Activated CD4-positive, alpha-beta T cell treated with anti-CD3 and anti-CD28 coated beads for 1 hour (primary cell): ENCODE data around the gene JCAD.
A peak's percentile ranks its signal among the peaks of the same experiment; 100 is the strongest.
"Not testable (repeated sequence)": the region's sequence is repeated elsewhere in the genome, so short reads cannot be mapped to it uniquely, and the experiment has no call there.

Experiments used
- DNase-seq: peaks from one replicate; pipeline ENCODE4 v3.0.0-alpha.2; 2020

The JCAD gene

DNA sequence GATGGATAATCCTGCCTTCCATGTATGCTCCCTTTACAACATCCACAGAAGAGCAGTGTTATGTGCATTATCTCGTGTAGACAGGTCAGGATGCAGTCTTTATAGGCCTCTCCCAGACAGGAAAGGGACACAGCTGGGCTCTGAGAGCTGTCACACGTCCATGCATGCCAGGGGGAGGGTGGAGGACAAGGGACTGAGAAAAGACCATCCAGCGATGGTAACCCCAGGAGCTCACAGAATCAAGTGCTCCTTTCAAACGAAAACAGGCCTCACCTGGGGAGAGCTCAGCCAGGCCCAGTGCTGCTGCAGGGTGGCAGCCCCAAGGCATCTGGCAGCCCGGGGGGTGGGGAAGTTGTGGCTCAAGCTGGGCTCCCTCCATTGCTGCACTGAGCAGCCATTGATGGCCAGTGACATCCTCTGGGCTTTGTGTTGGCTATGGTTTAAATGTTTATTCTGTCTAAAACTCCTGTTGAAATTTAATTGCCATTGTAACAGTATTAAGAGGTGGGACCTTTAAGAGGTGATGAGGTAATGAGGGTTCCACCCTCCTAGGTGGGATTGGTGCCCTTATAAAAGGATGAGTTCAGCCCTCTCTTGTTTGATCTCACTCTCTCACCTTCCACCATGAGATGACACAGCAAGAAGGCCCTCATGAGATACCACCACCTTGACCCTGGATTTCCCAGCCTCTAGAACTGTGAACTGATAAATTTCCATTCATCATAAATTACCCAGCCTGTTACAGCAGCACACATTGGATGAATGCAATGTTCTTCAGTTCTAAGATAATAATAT, 15.7 kb downstream of the JCAD start:
- DNase-seq = no peak

DNA sequence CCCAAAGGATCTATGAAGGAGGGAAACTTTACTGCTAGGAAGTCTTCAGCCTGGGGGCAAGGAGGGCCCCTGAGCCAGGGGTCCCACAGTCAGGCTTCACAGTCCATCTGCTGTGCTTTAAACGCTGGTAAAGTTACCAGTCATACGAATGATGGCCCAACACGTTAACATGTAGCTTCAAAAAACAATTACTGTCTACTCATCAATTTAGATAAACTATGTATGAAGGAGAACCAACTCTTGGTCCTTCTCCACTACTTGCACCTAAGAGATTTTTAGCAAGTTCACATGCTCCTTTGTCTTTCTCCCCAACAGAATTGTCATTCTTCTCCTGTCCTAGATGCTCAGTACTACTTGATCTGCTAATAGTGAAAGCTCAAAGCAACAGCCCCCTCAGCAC, 16.6 kb downstream of the JCAD start:
- no peak for DNase-seq

DNA sequence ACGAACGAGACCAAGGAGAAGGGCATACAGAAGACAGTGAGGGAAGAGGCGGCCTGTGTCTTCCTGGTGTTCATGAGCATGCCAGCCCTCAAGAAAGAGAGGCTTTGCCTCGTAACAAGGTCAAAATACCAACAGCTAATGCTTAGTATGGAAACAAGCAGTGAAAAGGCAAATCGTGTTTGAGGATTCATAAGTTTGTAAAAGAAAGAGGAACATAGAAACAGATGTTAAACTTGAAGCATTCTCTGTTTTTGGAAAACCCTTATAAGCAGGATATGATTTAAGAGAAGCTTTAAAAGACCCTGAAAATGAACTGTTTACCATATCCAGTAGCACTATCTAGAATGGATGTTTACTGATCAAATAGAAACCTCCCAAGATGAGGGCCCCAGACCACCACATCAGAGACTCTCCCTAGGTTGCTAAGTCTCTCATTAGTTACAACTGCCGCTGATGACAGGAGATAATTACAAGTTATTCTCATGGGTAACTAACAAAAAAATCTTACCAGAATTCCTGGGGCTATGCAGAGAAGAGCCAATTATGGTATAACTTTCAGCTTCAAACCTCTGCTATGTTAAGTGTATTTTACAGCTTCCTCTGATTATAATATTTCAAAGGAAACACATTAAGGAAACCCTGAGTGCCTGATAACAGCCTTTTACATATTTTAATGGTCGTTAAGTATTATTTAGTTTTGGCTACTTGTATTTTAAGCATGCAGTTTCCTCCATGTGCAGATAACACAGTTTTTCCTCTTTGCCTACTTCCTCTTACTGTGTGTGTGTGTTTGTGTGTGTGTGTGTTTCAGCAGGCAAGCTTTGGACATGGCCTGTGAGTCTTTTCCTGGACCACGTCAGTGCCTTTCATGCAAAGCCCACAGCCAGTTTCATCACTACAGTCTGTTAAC, 17.9 kb downstream of the JCAD start:
- DNase-seq = no peak

DNA sequence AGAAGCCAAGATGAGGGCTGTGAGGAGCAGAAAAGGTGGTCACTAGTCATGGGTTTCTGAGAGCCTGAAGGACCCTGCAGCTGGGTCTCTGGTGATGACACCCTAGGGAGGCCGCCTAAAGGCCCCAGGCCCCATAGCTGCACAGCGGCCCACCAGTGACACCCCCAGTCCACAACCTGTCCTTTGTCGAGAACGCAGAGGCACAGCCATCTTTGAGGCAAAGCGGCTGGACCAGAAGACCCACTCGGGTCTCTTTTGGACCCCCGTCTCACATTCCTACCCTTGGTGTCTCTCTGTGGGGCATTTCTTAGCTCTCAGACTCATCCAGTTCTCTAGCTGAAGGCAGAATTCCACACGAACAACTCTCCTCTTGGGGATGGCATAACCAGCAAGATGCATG, 18.8 kb downstream of the JCAD start:
- DNase-seq = no peak

DNA sequence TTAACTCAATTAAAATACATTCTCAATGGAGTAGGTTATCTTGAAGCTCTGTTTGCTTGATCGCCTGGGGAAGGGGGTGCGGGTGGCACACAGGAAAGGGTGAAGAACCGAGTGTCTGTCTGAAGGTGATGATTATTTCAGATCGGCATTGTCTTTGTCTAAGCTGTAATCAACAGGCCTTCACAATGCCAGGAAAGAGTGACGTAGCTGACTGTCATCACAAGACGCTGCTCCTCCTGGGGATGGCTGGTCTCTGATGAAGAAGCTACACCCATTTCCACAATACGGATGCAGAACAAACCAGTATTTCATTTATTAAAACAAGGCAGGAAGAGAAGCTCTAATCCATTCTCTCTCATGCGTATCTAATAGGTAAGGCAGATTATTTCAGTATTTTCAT, 19.4 kb downstream of the JCAD start:
- no peak for DNase-seq

DNA sequence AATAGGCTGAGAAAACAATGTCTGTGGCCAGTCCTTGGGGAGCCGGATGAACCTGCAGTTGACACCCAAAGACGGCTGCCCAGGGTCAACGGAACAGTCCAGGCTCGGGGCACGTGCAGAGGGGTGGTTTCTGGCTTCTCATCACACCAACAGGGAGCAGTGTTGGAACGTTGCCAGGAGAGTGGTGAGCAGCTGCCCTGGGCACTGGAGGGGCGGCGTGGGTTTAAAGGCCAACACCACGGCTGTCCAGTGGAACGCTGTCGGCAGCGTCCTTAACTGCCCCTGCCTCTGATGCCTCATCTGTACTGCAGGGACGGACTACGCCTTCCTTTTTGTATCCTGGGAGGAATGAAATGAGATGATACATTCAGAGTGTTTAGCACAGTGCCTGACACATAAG, 19.8 kb downstream of the JCAD start:
- DNase-seq = no peak

DNA sequence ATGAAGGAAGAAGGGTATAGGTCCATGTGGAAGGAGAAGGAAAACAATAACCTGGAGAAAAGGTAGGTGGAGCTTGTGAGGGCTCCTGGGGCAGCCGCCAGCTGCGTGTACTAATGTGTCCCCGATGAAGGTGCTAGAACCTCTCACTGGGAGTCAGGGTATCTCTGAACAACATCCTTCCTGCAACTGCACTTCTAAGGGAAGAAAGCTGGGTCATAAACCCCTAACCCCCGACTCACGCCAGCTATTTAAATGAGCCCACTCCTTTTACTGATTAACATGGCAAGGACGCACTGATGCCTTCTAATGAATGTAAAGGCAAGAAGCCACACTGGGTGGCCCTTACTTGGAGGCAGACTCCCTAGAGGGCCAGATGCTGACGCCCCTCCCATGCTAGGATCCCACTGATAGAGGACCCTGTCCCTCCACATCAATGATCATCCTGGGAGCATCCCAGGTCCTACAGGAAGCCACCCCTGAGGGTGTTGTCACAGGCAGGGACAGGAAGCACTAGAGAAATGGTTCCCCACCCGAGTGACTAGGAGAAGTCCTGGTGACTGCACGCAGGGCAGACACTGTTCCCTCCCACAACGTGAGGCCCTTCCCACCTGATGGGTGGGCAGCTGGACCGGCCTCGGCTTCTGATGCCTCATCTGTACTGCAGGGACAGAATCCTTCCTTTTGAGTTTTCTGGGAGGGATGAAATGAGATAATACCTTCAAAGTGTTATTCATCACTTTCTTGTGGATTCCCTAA, 20.4 kb downstream of the JCAD start:
- DNase-seq = no peak

DNA sequence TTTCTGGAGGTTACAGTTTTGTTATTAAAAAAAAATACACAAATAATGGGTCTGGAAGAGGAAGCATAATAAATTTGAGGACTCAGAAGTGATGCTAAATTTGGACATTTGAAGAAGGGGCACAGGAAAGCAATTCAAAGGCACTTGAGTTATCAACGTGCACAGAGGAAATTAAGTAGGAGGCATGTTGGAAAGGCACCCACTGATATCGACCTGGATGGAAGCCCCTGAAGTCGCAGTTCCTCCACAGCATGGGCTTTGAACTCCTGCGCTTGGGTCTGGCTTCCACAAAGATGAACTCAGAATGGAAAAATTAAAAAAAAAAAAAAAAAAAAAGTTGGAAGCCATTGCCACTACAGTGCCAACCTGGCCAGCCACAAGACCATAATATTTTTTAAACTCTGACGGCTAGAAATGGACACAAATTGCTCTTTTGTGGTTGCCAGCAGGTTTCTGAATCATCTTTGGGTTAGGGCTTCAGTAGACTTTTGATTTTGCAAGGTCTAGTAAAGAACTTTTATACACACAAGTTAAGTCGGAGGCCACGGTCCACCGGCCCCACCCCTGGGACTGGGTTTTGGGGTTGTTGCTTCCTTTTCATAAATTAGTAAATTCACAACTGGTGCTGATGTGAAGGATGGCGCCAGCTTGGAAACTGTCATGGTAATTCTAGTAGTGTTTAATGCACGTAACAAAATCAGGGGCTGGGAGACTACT, 21.6 kb downstream of the JCAD start:
- no peak for DNase-seq

DNA sequence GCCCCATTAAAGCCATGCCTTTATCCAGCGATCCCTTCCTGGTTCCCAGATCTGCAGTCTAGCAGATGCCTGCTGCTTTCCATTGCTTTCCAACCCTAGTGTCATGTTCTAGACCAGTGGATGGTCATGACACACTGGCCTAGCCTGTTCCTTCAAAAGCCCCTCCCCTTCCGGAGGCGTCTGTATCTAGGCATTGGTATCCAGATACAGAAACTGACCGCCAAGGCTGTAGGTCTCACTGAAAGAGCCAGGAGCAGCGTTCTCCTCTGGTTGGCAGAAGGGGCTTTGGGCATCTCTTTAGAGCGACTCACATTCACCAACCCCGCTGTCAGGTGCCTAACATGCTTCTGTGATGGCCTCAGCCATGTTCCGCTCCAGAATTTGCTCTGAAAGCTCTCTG, 22.6 kb downstream of the JCAD start:
- no peak for DNase-seq

DNA sequence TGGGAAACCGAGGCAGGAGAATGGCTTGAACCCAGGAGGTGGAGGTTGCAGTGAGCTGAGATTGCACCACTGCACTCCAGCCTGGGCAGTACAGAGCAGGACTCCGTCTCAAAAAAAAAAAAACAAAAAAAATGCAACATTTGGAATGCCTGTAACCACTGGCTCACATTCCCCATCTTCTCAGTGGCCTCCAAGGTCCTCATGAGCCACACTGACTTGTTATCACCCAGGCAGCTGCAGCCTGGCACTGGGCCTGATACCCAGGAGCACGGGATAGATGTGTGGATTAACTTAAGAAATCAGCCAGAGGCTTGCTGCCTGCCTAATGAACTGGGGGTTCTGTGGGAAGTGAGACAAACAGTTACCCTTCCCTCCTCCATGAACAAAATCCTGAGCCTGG, 23.0 kb downstream of the JCAD start:
- no peak for DNase-seq

DNA sequence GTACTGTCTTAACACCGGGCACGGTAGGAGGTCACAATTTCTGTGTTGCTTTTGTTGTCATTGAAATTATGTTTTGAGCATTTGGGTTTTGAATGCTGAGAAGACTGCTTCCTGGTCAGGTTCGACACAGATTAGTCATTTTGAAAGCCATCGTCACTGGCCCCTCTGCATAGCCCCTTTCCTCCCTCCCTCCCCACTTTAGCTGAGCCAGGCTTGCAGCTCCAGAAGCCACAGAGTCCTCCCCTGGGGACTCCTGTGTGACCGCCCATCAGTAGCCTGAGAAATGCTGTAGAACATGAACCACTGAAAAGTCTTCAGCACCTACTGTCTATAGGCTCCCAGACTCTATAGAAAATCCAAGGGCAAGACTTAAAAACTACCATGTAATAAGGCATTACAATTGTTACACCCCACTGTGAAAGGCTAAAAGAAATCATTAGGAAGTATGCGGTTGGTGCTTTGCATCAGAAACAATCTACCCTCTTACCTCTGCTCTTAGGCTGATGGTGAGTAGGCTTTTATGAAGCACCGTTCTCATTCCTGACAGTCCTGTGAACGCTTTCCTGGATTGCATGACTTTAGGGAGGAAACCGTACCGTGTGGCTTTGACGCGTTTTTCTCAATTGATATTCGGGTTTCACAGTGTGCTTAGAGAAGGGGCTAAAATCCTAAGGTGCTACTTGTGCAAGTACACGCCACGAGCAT, 24.8 kb downstream of the JCAD start:
- no peak for DNase-seq

DNA sequence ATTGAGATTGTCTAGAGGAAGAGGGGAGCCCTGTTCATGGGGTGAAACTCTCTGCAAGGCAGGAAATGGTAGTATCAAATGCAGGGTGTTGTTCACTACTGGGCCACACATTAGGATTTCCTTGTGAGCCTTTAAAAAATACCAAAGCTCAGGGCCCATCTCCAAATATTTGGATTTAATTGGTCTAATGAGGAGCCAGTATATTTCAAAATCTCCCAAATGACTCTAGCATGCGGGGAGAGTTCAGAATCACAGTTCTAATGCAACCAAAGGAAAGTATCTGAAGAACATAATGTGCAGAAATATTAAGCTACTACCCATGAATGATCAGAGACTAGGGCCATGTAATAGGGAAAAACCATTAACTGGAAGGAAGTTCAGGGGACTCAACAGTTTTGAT, 27.3 kb downstream of the JCAD start:
- no peak for DNase-seq

DNA sequence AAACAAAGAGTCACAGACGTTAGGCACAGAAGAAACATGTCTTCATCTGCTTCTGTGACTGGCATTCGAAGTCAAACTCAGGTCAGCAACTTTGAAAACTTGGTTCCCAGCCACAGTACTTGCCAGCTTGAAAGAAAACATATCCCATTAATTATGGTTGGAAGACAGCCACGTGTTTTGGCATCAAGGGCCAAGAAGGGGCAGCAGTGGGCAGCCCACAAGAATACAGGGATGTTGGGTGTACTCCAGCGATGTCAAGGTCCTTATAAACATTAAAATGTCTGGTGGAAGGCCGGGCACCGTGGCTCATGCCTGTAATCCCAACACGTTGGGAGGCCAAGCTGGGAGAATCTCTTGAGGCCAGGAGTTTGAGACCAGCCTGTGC, 29.5 kb downstream of the JCAD start:
- DNase-seq = no peak

DNA sequence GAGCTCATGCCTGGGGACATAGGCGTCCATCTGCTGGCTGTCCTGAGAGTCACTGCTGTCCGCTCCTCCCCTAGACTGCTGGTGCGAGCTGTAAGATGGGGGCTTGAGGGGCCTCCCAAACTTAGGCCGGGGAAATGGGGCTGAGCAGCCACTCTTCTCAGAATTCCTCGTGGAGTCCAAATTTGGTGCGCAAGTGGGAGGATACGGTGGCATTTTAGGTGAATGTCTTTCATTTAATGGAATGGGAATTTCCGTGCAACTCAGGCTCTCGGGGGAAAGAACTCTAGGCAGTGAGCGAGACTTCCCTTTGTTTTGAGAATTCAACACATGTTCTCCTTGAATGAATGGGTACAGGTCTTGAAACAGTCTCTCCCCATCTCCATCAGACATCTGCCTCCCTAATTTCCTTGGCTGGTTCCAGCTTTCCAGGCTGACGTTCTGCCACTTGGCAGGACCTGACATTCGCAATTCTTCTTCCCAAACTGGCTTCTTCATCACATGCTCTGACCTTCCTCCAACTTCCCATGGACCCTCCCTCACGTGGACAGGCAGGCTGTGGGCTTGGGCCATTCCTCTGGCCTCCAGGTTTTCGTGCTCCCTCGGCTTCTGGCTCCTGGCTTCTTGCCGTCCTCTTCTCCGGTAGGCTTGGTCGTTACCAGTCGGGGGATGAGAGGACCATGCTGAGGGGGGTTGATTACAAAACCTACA, 30.1 kb downstream of the JCAD start:
- DNase-seq = no peak

DNA sequence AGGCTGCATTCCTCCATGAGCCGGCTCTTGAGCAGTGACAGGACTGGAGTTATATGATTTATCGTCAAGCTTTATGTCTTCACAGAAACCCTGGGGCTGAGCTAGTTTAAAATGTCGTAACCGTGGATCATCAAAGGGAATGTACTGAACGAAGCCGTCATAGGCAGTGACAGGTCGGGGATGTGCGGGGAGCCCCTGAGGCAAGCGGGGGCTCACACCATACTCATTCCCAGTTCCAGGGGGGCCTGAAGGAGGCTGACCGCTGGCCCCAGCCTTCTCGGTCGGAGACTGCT, 30.7 kb downstream of the JCAD start:
- DNase-seq = no peak

DNA sequence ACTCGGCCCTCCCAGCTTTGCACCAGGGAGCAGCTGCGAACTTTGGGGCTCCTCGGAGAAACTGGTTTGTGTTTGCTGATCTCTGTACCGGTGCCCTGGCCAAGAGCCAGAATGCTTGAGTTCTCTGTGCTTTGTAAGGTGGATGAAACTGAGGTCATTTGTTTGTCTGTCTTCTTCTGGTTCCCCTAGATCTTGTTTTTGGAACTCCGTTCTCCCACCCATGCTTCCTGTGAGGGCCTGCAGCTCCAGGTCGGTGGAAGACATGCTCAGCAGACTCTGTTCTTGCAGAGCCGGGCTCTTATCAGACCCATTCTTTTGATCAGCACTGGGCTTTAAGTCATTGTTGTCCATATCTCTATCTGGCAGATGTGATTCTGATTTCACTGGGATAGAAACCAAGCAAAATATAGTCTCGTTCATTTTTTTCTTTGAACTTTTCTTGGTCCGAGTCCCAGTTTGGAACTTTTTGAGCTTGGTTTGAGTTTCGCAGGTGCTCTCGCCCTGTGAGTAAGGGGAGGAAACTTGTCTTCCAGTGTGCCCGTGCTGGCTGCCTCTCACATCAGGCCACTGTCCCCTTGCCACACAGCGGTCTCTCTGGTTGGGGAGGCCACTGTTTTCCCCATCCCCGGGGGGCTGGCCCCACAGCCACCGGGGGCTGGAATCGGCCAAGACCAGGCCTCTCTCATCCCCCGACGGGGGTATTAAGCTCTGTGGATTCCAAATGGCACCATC, 31.2 kb downstream of the JCAD start:
- DNase-seq = no peak

DNA sequence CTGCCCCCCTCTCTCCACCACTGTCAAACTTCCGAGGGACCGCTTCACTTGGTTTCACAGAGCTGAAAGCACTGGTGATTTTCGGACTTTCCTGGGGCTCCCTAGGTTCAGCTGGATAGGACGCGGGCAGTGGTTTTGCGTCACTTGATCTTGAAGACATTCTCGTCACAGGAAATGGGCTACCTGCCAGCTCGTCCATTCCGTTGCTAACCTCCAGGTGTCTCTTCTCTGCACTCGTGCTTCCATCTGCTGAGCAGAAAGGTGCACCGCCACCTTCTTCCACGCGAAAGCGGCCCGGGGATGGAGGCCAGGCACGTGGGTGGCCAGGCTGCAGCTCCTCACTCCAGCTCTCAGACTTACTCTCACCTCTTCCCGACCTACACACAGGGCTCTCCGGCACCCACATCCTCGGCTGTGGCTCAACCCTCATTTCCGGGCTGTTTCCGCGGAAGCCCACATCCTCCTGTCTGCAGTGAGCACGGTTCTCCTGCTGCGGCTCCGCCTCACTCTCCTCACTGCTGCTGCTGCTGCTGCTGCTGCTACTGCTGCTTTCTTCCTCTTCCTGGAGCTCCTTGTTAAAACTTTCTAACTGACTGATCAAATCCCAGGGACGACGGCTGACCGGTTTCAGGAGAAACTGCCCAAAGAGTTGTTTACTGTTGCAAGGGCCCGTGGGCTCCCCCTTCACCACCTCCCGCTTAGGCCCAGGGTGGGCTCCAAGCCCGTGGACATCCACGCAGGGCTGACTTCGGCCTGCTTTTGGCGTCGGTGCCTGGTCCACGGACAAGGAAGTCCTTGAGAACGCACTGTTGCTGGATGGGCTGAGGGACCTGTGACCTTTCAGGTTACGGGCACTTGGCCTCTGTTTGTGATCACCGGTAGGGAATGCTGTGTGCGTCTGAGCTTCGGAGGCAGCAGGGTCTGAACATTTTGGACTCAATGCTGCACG, 32.1 kb downstream of the JCAD start:
- DNase-seq = peak; percentile 66

DNA sequence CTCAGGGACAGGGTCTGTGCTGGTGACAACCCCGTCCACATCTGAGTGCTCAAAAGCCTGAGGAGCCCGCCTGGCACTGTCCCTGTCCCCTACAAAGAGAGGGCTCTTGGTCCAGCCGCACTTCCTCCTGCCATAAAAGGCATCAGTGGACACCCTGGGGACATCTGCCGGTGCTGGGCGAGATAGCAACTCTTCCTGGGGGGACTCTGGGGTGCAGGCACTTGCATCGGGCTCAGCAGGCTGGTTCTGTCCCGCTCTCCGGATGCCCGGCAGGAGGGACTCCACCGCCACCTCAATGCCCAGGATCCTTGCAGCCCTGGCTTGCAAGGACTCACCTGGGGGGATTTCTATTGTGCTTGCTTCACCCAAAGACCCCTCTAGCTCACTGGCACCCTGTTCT, 32.8 kb downstream of the JCAD start:
- DNase-seq = no peak

DNA sequence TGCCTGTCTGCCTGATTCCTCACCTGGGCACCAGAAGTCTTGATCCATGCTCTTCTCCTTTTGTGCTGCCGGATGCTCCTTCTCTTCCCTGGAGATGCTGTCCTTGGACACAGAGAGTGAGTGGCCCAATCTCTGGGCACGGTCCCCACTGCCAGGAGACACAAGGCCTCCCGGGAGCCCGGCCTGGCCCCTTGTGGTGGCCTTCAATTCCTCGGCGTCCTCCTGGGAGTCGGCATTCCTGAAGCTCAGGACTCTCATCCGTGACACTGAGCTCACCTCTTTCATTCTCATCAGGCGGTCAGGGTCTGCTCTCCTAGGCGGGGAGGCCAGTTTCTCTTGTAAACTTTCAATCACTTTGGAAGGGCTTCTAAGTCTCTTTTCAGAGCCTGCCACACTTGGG, 33.3 kb downstream of the JCAD start:
- no peak for DNase-seq

DNA sequence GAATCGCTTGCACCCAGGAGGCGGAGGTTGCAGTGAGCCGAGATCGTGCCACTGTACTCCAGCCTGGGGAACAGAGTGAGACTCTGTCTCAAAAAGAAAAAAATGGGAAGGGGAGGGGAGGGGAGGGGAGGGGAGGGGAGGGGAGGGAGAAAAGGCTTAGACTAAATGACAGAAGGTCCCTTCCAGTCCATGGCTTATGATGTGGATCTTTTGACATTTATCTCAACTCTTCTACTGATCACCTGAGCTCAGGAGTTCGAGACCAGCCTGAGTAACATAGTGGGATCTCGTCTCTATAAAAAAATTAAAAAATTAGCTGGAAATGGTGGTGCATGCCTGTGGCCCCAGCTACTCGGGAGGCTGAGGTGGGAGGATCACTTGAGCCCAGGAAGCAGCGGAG, 34.0 kb downstream of the JCAD start:
- DNase-seq = not testable (repeated sequence)
